Esophagus muscularis mucosa (tissue), 3 donors: Measurements from ENCODE around the gene XPO6.

ENCODE experiments used
- CTCF ChIP-seq, 3 experiments: fragments of 200-600 bp in 2 of 3; fragments of 450-650 bp in 1 of 3; sonication (generic) in 2 of 3; IDR thresholded peaks; one replicate each; pipeline ENCODE4 v1.5.1; 2017 to 2019; ENCODE audit warnings: antibody characterized with exemption in 3 of 3, mild to moderate bottlenecking in 2 of 3, moderate library complexity in 1 of 3
- POLR2A ChIP-seq: fragments of 450-650 bp; IDR thresholded peaks from one replicate; pipeline ENCODE4 v1.6.1; 2017; ENCODE audit warnings: antibody characterized with exemption, moderate library complexity, mild to moderate bottlenecking, low read depth
- POLR2AphosphoS5 ChIP-seq, 2 donors: sonication (generic); formaldehyde crosslinking; IDR thresholded peaks; one replicate each; pipeline ENCODE4 v1.6.1; 2017; ENCODE audit warnings: antibody characterized with exemption in 2 of 2

- TF ChIP-seq POLR2A, result no peak
- TF ChIP-seq POLR2AphosphoS5 (IDR thresholded peaks at IDR 0.05), result no peak
- no peak for TF ChIP-seq CTCF (IDR thresholded peaks at IDR 0.05)
Measured at GRCh38 chr16:28069971-28070794, 141.6 kb downstream of the XPO6 start.
